HEK293 (cell line): Measurements from ENCODE around the gene CFAP47.

ENCODE experiments used
- CTCF ChIA-PET: fragments of 350-600 bp; formaldehyde crosslinking; extraction: SDS; loops from one replicate; lab custom pipeline; 2021; ENCODE audit warnings: antibody characterized with exemption; lab: Yijun Ruan, JAX
- POLR2A ChIA-PET: fragments of 300-600 bp; formaldehyde crosslinking; extraction: SDS; loops from one replicate; lab custom pipeline; 2020; ENCODE audit warnings: antibody characterized with exemption, inconsistent platforms; lab: Yijun Ruan, JAX
- H3K27ac ChIP-seq: fragments of 200-500 bp; sonication (Bioruptor generic); 2 replicates; pipeline ENCODE4 v1.5.1; 2014; ENCODE audit warnings: low read depth, low read length, control low read depth, inconsistent platforms; ENCODE audit errors: extremely low read depth
- H3K36me3 ChIP-seq, 2 experiments: fragments of 200-500 bp in 1 of 2; sonication (Bioruptor generic) in 1 of 2; 1 replicate in 1 of 2; 2 replicates in 1 of 2; pipeline ENCODE4 v1.5.1; 2014 to 2017; ENCODE audit warnings: inconsistent platforms in 2 of 2, low read length in 2 of 2; ENCODE audit not compliant: control insufficient read depth in 2 of 2, insufficient read depth in 1 of 2
- H3K4me1 ChIP-seq: fragments of 200-500 bp; sonication (Bioruptor generic); 2 replicates; pipeline ENCODE4 v1.5.1; 2014; ENCODE audit warnings: mild to moderate bottlenecking, low read length, inconsistent platforms; ENCODE audit not compliant: control insufficient read depth, insufficient read depth
- H3K4me3 ChIP-seq: 2 replicates; pipeline ENCODE4 v1.5.1; 2011; ENCODE audit warnings: low read depth, mild to moderate bottlenecking, control low read depth, low read length, moderate library complexity
- H3K9me3 ChIP-seq: fragments of 200-500 bp; sonication (Bioruptor generic); 2 replicates; pipeline ENCODE4 v1.5.1; 2014; ENCODE audit warnings: low read depth, low read length, inconsistent platforms; ENCODE audit not compliant: control insufficient read depth, insufficient read depth
- BCL11B ChIP-seq: fragments of 450-650 bp; formaldehyde crosslinking; IDR thresholded peaks from 2 replicates; pipeline ENCODE4 v1.5.1; 2016; ENCODE audit warnings: low read depth, missing biosample characterization, missing genetic modification characterization
- HOXA7 ChIP-seq: sonication (generic); formaldehyde crosslinking; IDR thresholded peaks from 2 replicates; pipeline ENCODE4 v1.8.1; 2022; ENCODE audit warnings: missing genetic modification reagents, borderline replicate concordance
- INSM2 ChIP-seq: fragments of 450-650 bp; formaldehyde crosslinking; IDR thresholded peaks from 2 replicates; pipeline ENCODE4 v1.5.1; 2016; ENCODE audit warnings: missing biosample characterization, missing genetic modification characterization
- PRDM2 ChIP-seq: fragments of 450-650 bp; formaldehyde crosslinking; IDR thresholded peaks from 2 replicates; pipeline ENCODE4 v1.5.1; 2016; ENCODE audit warnings: missing biosample characterization, missing genetic modification characterization, borderline replicate concordance
- RBAK ChIP-seq: fragments of 450-650 bp; formaldehyde crosslinking; IDR thresholded peaks from 2 replicates; pipeline ENCODE4 v1.5.1; 2016; ENCODE audit warnings: missing biosample characterization, missing genetic modification characterization
- SCRT2 ChIP-seq: fragments of 450-650 bp; formaldehyde crosslinking; IDR thresholded peaks from 2 replicates; pipeline ENCODE4 v1.5.1; 2016; ENCODE audit warnings: missing biosample characterization, missing genetic modification characterization
- ZBTB48 ChIP-seq: fragments of 450-650 bp; formaldehyde crosslinking; IDR thresholded peaks from 2 replicates; pipeline ENCODE4 v1.5.1; 2016; ENCODE audit warnings: missing biosample characterization, missing genetic modification characterization
- ZFP69B ChIP-seq: fragments of 450-650 bp; formaldehyde crosslinking; IDR thresholded peaks from 2 replicates; pipeline ENCODE4 v1.5.1; 2016; ENCODE audit warnings: missing biosample characterization, missing genetic modification characterization
- ZNF146 ChIP-seq: fragments of 450-650 bp; formaldehyde crosslinking; IDR thresholded peaks from 2 replicates; pipeline ENCODE4 v1.5.1; 2016; ENCODE audit warnings: missing biosample characterization, missing genetic modification characterization
- ZNF2 ChIP-seq: fragments of 450-650 bp; formaldehyde crosslinking; IDR thresholded peaks from 2 replicates; pipeline ENCODE4 v1.5.1; 2016; ENCODE audit warnings: missing biosample characterization, missing genetic modification characterization
- ZNF223 ChIP-seq: fragments of 450-650 bp; formaldehyde crosslinking; IDR thresholded peaks from 2 replicates; pipeline ENCODE4 v1.5.1; 2016; ENCODE audit warnings: missing biosample characterization, missing genetic modification characterization
- ZNF24 ChIP-seq: fragments of 450-650 bp; formaldehyde crosslinking; IDR thresholded peaks from 2 replicates; pipeline ENCODE4 v1.5.1; 2016; ENCODE audit warnings: missing biosample characterization, missing genetic modification characterization
- ZNF544 ChIP-seq: fragments of 450-650 bp; formaldehyde crosslinking; IDR thresholded peaks from 2 replicates; pipeline ENCODE4 v1.5.0; 2017; ENCODE audit warnings: missing biosample characterization, missing genetic modification characterization
- ZNF548 ChIP-seq: fragments of 450-650 bp; formaldehyde crosslinking; IDR thresholded peaks from 2 replicates; pipeline ENCODE4 v1.5.1; 2016; ENCODE audit warnings: missing biosample characterization, missing genetic modification characterization
- ZNF558 ChIP-seq: fragments of 450-650 bp; formaldehyde crosslinking; IDR thresholded peaks from 2 replicates; pipeline ENCODE4 v1.5.1; 2016; ENCODE audit warnings: missing biosample characterization, missing genetic modification characterization
- ZNF585B ChIP-seq: fragments of 450-650 bp; formaldehyde crosslinking; IDR thresholded peaks from 2 replicates; pipeline ENCODE4 v1.5.1; 2016; ENCODE audit warnings: missing biosample characterization, missing genetic modification characterization
- ZNF664 ChIP-seq: fragments of 450-650 bp; formaldehyde crosslinking; IDR thresholded peaks from 2 replicates; pipeline ENCODE4 v1.5.1; 2016; ENCODE audit warnings: missing biosample characterization, missing genetic modification characterization
- ZNF677 ChIP-seq: fragments of 450-650 bp; IDR thresholded peaks from 2 replicates; pipeline ENCODE4 v1.5.0; 2018; ENCODE audit warnings: missing biosample characterization, mild to moderate bottlenecking, missing genetic modification characterization, moderate library complexity
- ZNF792 ChIP-seq: fragments of 450-650 bp; formaldehyde crosslinking; IDR thresholded peaks from 2 replicates; pipeline ENCODE4 v1.5.1; 2016; ENCODE audit warnings: missing biosample characterization, missing genetic modification characterization
- ZNF843 ChIP-seq: fragments of 450-650 bp; formaldehyde crosslinking; IDR thresholded peaks from 2 replicates; pipeline ENCODE4 v1.5.1; 2016; ENCODE audit warnings: missing biosample characterization, missing genetic modification characterization
- TF ChIP-seq, protein P1 (sequence below): IDR thresholded peaks from 2 replicates; pipeline ENCODE4 v1.6.1; 2011; ENCODE audit warnings: mild to moderate bottlenecking, low read depth, low read length, borderline replicate concordance
- TF ChIP-seq, protein P2 (sequence below): fragments of 450-650 bp; formaldehyde crosslinking; IDR thresholded peaks from 2 replicates; pipeline ENCODE4 v1.5.1; 2016; ENCODE audit warnings: missing biosample characterization, missing genetic modification characterization, low read depth
- TF ChIP-seq, protein P3 (sequence below): fragments of 450-650 bp; formaldehyde crosslinking; IDR thresholded peaks from 2 replicates; pipeline ENCODE4 v1.5.1; 2016; ENCODE audit warnings: missing biosample characterization, missing genetic modification characterization

The CFAP47 gene

GRCh38 chrX:36314303-36314702 is 394.8 kb downstream of the CFAP47 start:
- no peaks in the 10 kb centered on the region for H3K36me3 ChIP-seq
- H3K4me1 ChIP-seq: no peaks in the 10 kb centered on the region
- TF ChIP-seq ZNF843 (tag by site-specific recombination) (no peak), INSM2 (no peak), HOXA7 (CRISPR knock-in tag) (no peak), ZNF548 (tag by site-specific recombination) (no peak), ZNF792 (no peak), BCL11B (tag by site-specific recombination) (no peak), ZNF544 (tag by site-specific recombination) (no peak), ZNF223 (tag by site-specific recombination) (no peak), ZNF677 (tag by site-specific recombination) (no peak), SCRT2 (no peak)
- TF ChIP-seq, protein P1, sequence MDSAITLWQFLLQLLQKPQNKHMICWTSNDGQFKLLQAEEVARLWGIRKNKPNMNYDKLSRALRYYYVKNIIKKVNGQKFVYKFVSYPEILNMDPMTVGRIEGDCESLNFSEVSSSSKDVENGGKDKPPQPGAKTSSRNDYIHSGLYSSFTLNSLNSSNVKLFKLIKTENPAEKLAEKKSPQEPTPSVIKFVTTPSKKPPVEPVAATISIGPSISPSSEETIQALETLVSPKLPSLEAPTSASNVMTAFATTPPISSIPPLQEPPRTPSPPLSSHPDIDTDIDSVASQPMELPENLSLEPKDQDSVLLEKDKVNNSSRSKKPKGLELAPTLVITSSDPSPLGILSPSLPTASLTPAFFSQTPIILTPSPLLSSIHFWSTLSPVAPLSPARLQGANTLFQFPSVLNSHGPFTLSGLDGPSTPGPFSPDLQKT: no peak
- TF ChIP-seq, protein P2, sequence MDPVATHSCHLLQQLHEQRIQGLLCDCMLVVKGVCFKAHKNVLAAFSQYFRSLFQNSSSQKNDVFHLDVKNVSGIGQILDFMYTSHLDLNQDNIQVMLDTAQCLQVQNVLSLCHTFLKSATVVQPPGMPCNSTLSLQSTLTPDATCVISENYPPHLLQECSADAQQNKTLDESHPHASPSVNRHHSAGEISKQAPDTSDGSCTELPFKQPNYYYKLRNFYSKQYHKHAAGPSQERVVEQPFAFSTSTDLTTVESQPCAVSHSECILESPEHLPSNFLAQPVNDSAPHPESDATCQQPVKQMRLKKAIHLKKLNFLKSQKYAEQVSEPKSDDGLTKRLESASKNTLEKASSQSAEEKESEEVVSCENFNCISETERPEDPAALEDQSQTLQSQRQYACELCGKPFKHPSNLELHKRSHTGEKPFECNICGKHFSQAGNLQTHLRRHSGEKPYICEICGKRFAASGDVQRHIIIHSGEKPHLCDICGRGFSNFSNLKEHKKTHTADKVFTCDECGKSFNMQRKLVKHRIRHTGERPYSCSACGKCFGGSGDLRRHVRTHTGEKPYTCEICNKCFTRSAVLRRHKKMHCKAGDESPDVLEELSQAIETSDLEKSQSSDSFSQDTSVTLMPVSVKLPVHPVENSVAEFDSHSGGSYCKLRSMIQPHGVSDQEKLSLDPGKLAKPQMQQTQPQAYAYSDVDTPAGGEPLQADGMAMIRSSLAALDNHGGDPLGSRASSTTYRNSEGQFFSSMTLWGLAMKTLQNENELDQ: no peak
- TF ChIP-seq, all 188 proteins: peak for 0
- Histone ChIP-seq H3K9me3 (no peaks in the 10 kb centered on the region), H3K4me3 (no peak overlapping the region), H3K27ac (no peak overlapping the region)
- CTCF ChIA-PET: no interaction called here
- POLR2A ChIA-PET: no interaction called here

DNA sequence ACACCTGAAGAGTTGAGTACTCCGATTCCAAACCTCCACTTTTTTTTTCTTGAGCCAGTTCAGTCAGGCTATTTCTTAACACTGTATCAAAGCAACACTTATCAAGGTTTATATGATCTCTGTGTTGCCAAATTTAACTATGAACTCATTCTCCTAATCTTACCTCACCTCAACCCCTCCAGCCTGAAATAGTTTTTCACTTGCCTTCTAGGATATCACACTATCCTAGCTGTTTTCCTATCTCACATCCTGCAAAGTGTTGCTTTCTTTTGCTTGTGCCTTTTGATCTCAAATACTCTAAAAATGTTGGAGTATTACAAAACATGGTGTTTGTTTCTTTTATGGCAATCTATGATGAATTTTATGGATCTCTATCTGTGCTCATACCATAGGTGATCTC is 415.0 kb downstream of the CFAP47 start:
- ChIA-PET CTCF (no interaction called here), POLR2A (no interaction called here)
- Histone ChIP-seq H3K4me3 (no peak overlapping the region), H3K36me3 (no peaks in the 10 kb centered on the region), H3K9me3 (no peaks in the 10 kb centered on the region)
- TF ChIP-seq ZFP69B (tag by site-specific recombination): no peak
- no peak for TF ChIP-seq ZNF558 (tag by site-specific recombination)
- no peak for TF ChIP-seq ZNF2 (tag by site-specific recombination)
- no peak for TF ChIP-seq ZNF664 (tag by site-specific recombination)
- no peak for TF ChIP-seq ZBTB48
- no peak for TF ChIP-seq ZNF585B (tag by site-specific recombination)
- TF ChIP-seq, protein P3, sequence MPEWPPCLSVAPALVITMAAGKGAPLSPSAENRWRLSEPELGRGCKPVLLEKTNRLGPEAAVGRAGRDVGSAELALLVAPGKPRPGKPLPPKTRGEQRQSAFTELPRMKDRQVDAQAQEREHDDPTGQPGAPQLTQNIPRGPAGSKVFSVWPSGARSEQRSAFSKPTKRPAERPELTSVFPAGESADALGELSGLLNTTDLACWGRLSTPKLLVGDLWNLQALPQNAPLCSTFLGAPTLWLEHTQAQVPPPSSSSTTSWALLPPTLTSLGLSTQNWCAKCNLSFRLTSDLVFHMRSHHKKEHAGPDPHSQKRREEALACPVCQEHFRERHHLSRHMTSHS: no peak
- TF ChIP-seq PRDM2: no peak
- no peak for TF ChIP-seq ZNF146 (tag by site-specific recombination)
- TF ChIP-seq ZNF24 (tag by site-specific recombination): no peak
- TF ChIP-seq, protein P2: no peak
- no peak for TF ChIP-seq RBAK (tag by site-specific recombination)
- no peak for TF ChIP-seq HOXA7 (CRISPR knock-in tag)
- TF ChIP-seq, all 188 proteins: peak for 0
- no peak overlapping the region for H3K27ac ChIP-seq
- H3K4me1 ChIP-seq: no peaks in the 10 kb centered on the region
